GM12878 (cell line): ENCODE measurements around the gene MMRN1. TPM values are rescaled to one million over a fixed set of nuclear protein-coding genes. Genes with fewer than 3 reads are reported as not detected.

Source experiments
- ATAC-seq: fragments of 200-7000 bp; cut with Tn5 transposase; 3 replicates; pipeline ENCODE4 v1.9.1; 2020; ENCODE audit warnings: mild to moderate bottlenecking, moderate library complexity
- BruUV-seq: library from RNA; stranded (reverse); fragments of 400-500 nt; replicated peaks from 2 replicates; lab custom pipeline; 2021; lab: Mats Ljungman, UMichigan
- CTCF ChIA-PET: fragments of 300-600 bp; sonication (Branson Sonifier 250); formaldehyde crosslinking; extraction: SDS; loops from one replicate; lab custom pipeline; 2021; ENCODE audit warnings: inconsistent platforms; lab: Yijun Ruan, JAX
- POLR2A ChIA-PET: fragments of 350-600 bp; formaldehyde crosslinking; extraction: SDS; loops from one replicate; lab custom pipeline; 2021; ENCODE audit warnings: inconsistent platforms; lab: Charles Lee
- RAD21 ChIA-PET: fragments of 300-600 bp; sonication (Branson Sonifier 250); formaldehyde crosslinking; loops from one replicate; lab custom pipeline; 2023; ENCODE audit warnings: antibody characterized with exemption; ENCODE audit not compliant: unreplicated experiment; lab: Charles Lee
- SMC1A ChIA-PET: fragments of 300-600 bp; sonication (Branson Sonifier 250); formaldehyde crosslinking; loops from one replicate; lab custom pipeline; 2023; ENCODE audit not compliant: unreplicated experiment, uncharacterized antibody; lab: Charles Lee
- DNase-seq: peaks from one replicate; pipeline ENCODE4 v3.0.0-alpha.2; 2011; ENCODE audit warnings: low read depth, low spot score
- FAIRE-seq: peaks from 3 replicates; lab custom pipeline; 2011; peaks lifted over from hg19 to GRCh38; lab: Jason Lieb, UNC
- H2AFZ ChIP-seq: 2 replicates; pipeline ENCODE4 v1.6.0; 2011; ENCODE audit warnings: low read depth, low read length, control low read depth; ENCODE audit not compliant: control insufficient read depth
- H3K27ac ChIP-seq: 2 replicates; pipeline ENCODE4 v1.5.1; 2011; ENCODE audit warnings: control low read depth; ENCODE audit not compliant: control insufficient read depth, insufficient read depth
- H3K27me3 ChIP-seq, 2 experiments: replicated peaks in 1 of 2; 2 replicates each; pipeline versions ENCODE4 v1.6.0 to v1.6.1; 2011; ENCODE audit warnings: low read length in 1 of 2; ENCODE audit not compliant: control insufficient read depth in 2 of 2, insufficient read depth in 2 of 2
- H3K36me3 ChIP-seq, 2 experiments: 2 replicates each; pipeline ENCODE4 v1.5.1; 2011; ENCODE audit warnings: low read length in 1 of 2; ENCODE audit not compliant: control insufficient read depth in 2 of 2, insufficient read depth in 2 of 2
- H3K4me1 ChIP-seq: 2 replicates; pipeline ENCODE4 v1.6.1; 2011; ENCODE audit warnings: mild to moderate bottlenecking, low read length, moderate library complexity, mixed read lengths; ENCODE audit not compliant: control insufficient read depth, insufficient read depth
- H3K4me2 ChIP-seq: 2 replicates; pipeline ENCODE4 v1.6.0; 2011; ENCODE audit warnings: control low read depth; ENCODE audit not compliant: control insufficient read depth, insufficient read depth
- H3K4me3 ChIP-seq: fragments of 200-600 bp; sonication (generic); 2 replicates; pipeline ENCODE4 v1.5.1; 2016
- H3K79me2 ChIP-seq: 2 replicates; pipeline ENCODE4 v1.6.0; 2011; ENCODE audit warnings: low read length; ENCODE audit not compliant: control insufficient read depth, insufficient read depth
- H3K9ac ChIP-seq: 2 replicates; pipeline ENCODE4 v1.8.0; 2011; ENCODE audit warnings: low read length, control low read depth, mixed read lengths; ENCODE audit not compliant: control insufficient read depth, insufficient read depth
- H3K9me3 ChIP-seq: replicated peaks from 3 replicates; pipeline ENCODE4 v1.5.1; 2011; ENCODE audit warnings: mild to moderate bottlenecking, low read length; ENCODE audit not compliant: control insufficient read depth, insufficient read depth
- H4K20me1 ChIP-seq: 2 replicates; pipeline ENCODE4 v1.6.0; 2011; ENCODE audit not compliant: control insufficient read depth, insufficient read depth
- IRF4 ChIP-seq: IDR thresholded peaks from 2 replicates; pipeline ENCODE4 v1.6.1; 2011; ENCODE audit warnings: low read depth, low read length
- MYB ChIP-seq: fragments of 150-350 bp; IDR thresholded peaks from 2 replicates; pipeline ENCODE4 v1.6.1; 2014; ENCODE audit warnings: mild to moderate bottlenecking, low read depth, low read length, borderline replicate concordance
- RFX5 ChIP-seq: IDR thresholded peaks from 2 replicates; pipeline ENCODE4 v1.6.1; 2011; ENCODE audit warnings: low read depth, low read length, improper control_type of control experiment
- WGBS: methylation state at CpG from one replicate; pipeline ENCODE4 v1.1.6; 2016; ENCODE audit warnings: low lambda C conversion rate; ENCODE audit not compliant: insufficient replicate concordance, insufficient coverage; ENCODE audit errors: missing lambda C conversion rate; 5-methylcytosine and 5-hydroxymethylcytosine counted together
- in situ Hi-C: fragments of 300-500 bp; cut with MboI; formaldehyde crosslinking; loops from 9 replicates; pipeline ENCODE4 v1.14.3; 2018; ENCODE audit warnings: mixed read lengths
- intact Hi-C: fragments of 100-400 bp; cut with micrococcal nuclease; formaldehyde crosslinking; loops from one replicate; pipeline ENCODE4 v1.14.2; 2022; ENCODE audit not compliant: unreplicated experiment
- polyA plus RNA-seq, 11 experiments: library from polyadenylated mRNA; depleted of rRNA in 4 of 11; unstranded in 6 of 11; stranded (reverse) in 5 of 11; fragments of >200 nt; fragmentation: Nextera tagmentation in 4 of 11; fragmentation: Illumina TruSeq in 1 of 11; extraction: Ambion mirVana in 4 of 11; extraction: Trizol in 1 of 11; gene quantifications; 1 replicate in 1 of 11; 2 replicates in 10 of 11; pipeline versions ENCODE4 v1.2.1 to v1.2.3, GENCODE V29; 2011 to 2016; ENCODE audit warnings: inconsistent platforms in 2 of 11, missing spikeins in 2 of 11, low read depth in 1 of 11
- total RNA-seq, 4 experiments: library from RNA; depleted of rRNA in 3 of 4; stranded (reverse); fragments of >200 nt in 3 of 4; fragmentation: Illumina TruSeq in 1 of 4; extraction: Trizol in 1 of 4; gene quantifications; 2 replicates each; pipeline versions ENCODE4 v1.2.1 to v1.2.3, GENCODE V29; 2013 to 2021
- TF ChIP-seq, protein P1 (sequence below), 3 experiments: IDR thresholded peaks in 2 of 3; conservative IDR thresholded peaks in 1 of 3; 2 replicates each; pipeline ENCODE4 v1.5.1; 2011; ENCODE audit warnings: low read depth in 3 of 3, low read length in 3 of 3, mild to moderate bottlenecking in 3 of 3, control low read depth in 2 of 3, moderate library complexity in 2 of 3, inconsistent platforms in 1 of 3, mixed read lengths in 1 of 3; ENCODE audit not compliant: control insufficient read depth in 2 of 3, insufficient read depth in 1 of 3; ENCODE audit errors: extremely low read depth in 1 of 3
- TF ChIP-seq, protein P2 (sequence below): fragments of 450-650 bp; formaldehyde crosslinking; IDR thresholded peaks from 2 replicates; pipeline ENCODE4 v1.5.0; 2022; ENCODE audit warnings: mild to moderate bottlenecking, missing genetic modification characterization
- TF ChIP-seq, protein P3 (sequence below): fragments of 450-650 bp; formaldehyde crosslinking; IDR thresholded peaks from 2 replicates; pipeline ENCODE4 v1.4.0; 2020; ENCODE audit warnings: mild to moderate bottlenecking, moderate library complexity
- TF ChIP-seq, protein P4 (sequence below): fragments of 450-650 bp; IDR thresholded peaks from 2 replicates; pipeline ENCODE4 v1.6.1; 2017; ENCODE audit warnings: low read depth, mild to moderate bottlenecking, moderate library complexity
- TF ChIP-seq, protein P5 (sequence below): IDR thresholded peaks from 2 replicates; pipeline ENCODE4 v1.6.1; 2011; ENCODE audit warnings: low read depth, mild to moderate bottlenecking, low read length, moderate library complexity, borderline replicate concordance; ENCODE audit errors: extremely low read depth

Gene MMRN1
- total and polyA plus RNA-seq, 10 of the 15 experiments (the other 5 are each of a cell fraction or from before 2014, with no cell fraction given), result 0.50 to 3.9 (median 0.78) TPM

DNA sequence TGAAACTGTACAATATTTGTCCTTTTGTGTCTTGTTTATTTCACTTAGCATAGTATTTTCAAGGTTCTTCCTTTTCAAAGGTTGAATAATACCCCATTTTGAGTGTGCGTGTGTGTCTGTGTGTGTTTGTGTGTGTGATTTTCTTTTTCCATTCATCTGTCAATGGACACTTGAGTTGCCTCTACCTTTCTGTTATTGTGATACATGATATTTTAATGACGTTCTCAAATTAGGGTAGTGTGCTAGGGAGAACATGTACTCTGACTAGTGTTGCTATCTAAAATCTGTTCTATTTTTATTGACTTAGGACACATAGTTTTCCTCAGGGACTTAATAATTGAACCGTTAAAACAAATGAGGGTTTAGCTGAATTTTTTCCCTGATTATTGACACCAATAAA, 9.9 kb downstream of the MMRN1 start:
- no peak overlapping the region for H3K27ac ChIP-seq
- POLR2A ChIA-PET, result interaction anchor here (0.6 kb wide), 1 partner anchor 282 kb away, joined by 3 read pairs; no protein-coding TSS in a partner anchor
- H3K27me3 ChIP-seq, result no peaks in the 10 kb centered on the region
- RAD21 ChIA-PET, result interaction anchor here (1.6 kb wide), 1 partner anchor 10 kb away, joined by 5 read pairs; the partner anchor contains the start of gene MMRN1
- H2AFZ ChIP-seq, result no peak overlapping the region
- FAIRE-seq (no peak), ATAC-seq (no peak), DNase-seq (no peak)
- in situ Hi-C loops, result no loop called here
- no peak overlapping the region for H3K4me2 ChIP-seq
- H3K79me2 ChIP-seq, result no peaks in the 10 kb centered on the region
- no peaks in the 10 kb centered on the region for H3K36me3 ChIP-seq
- intact Hi-C loops, result loop anchor here (5.0 kb wide), 2 partner anchors 307 to 417 kb away; no protein-coding TSS in a partner anchor
- SMC1A ChIA-PET, result interaction anchor here (0.6 to 0.8 kb wide), 2 partner anchors 33 to 36 kb away, joined by 3 read pairs; no protein-coding TSS in a partner anchor
- no peaks in the 10 kb centered on the region for H4K20me1 ChIP-seq
- CTCF ChIA-PET, result interaction anchor here (0.7 to 1.3 kb wide), 2 partner anchors 8 to 247 kb away, joined by 3 read pairs; no protein-coding TSS in a partner anchor
- WGBS, result 18% methylated on average over 3 of the region's 3 CpGs
- no TSS peak for BruUV-seq
- no peaks in the 10 kb centered on the region for H3K4me1 ChIP-seq
- no peak overlapping the region for H3K9ac ChIP-seq
- H3K9me3 ChIP-seq, result no peaks in the 10 kb centered on the region
- no peak overlapping the region for H3K4me3 ChIP-seq
- TF ChIP-seq IRF4 (no peak), RFX5 (no peak), MYB (no peak)
- TF ChIP-seq, protein P1, sequence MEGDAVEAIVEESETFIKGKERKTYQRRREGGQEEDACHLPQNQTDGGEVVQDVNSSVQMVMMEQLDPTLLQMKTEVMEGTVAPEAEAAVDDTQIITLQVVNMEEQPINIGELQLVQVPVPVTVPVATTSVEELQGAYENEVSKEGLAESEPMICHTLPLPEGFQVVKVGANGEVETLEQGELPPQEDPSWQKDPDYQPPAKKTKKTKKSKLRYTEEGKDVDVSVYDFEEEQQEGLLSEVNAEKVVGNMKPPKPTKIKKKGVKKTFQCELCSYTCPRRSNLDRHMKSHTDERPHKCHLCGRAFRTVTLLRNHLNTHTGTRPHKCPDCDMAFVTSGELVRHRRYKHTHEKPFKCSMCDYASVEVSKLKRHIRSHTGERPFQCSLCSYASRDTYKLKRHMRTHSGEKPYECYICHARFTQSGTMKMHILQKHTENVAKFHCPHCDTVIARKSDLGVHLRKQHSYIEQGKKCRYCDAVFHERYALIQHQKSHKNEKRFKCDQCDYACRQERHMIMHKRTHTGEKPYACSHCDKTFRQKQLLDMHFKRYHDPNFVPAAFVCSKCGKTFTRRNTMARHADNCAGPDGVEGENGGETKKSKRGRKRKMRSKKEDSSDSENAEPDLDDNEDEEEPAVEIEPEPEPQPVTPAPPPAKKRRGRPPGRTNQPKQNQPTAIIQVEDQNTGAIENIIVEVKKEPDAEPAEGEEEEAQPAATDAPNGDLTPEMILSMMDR (IDR thresholded peaks at IDR 0.05 in 2 of 3, conservative IDR thresholded peaks at IDR 0.05 in 1 of 3; ENCODE audit: control insufficient read depth in 2 of 3, extremely low read depth in 1 of 3, insufficient read depth in 1 of 3, low read depth in 3 of 3, low read length in 3 of 3), result no peak
- TF ChIP-seq, protein P2, sequence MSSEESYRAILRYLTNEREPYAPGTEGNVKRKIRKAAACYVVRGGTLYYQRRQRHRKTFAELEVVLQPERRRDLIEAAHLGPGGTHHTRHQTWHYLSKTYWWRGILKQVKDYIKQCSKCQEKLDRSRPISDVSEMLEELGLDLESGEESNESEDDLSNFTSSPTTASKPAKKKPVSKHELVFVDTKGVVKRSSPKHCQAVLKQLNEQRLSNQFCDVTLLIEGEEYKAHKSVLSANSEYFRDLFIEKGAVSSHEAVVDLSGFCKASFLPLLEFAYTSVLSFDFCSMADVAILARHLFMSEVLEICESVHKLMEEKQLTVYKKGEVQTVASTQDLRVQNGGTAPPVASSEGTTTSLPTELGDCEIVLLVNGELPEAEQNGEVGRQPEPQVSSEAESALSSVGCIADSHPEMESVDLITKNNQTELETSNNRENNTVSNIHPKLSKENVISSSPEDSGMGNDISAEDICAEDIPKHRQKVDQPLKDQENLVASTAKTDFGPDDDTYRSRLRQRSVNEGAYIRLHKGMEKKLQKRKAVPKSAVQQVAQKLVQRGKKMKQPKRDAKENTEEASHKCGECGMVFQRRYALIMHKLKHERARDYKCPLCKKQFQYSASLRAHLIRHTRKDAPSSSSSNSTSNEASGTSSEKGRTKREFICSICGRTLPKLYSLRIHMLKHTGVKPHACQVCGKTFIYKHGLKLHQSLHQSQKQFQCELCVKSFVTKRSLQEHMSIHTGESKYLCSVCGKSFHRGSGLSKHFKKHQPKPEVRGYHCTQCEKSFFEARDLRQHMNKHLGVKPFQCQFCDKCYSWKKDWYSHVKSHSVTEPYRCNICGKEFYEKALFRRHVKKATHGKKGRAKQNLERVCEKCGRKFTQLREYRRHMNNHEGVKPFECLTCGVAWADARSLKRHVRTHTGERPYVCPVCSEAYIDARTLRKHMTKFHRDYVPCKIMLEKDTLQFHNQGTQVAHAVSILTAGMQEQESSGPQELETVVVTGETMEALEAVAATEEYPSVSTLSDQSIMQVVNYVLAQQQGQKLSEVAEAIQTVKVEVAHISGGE (CRISPR knock-in tag), result no peak
- TF ChIP-seq, protein P3, sequence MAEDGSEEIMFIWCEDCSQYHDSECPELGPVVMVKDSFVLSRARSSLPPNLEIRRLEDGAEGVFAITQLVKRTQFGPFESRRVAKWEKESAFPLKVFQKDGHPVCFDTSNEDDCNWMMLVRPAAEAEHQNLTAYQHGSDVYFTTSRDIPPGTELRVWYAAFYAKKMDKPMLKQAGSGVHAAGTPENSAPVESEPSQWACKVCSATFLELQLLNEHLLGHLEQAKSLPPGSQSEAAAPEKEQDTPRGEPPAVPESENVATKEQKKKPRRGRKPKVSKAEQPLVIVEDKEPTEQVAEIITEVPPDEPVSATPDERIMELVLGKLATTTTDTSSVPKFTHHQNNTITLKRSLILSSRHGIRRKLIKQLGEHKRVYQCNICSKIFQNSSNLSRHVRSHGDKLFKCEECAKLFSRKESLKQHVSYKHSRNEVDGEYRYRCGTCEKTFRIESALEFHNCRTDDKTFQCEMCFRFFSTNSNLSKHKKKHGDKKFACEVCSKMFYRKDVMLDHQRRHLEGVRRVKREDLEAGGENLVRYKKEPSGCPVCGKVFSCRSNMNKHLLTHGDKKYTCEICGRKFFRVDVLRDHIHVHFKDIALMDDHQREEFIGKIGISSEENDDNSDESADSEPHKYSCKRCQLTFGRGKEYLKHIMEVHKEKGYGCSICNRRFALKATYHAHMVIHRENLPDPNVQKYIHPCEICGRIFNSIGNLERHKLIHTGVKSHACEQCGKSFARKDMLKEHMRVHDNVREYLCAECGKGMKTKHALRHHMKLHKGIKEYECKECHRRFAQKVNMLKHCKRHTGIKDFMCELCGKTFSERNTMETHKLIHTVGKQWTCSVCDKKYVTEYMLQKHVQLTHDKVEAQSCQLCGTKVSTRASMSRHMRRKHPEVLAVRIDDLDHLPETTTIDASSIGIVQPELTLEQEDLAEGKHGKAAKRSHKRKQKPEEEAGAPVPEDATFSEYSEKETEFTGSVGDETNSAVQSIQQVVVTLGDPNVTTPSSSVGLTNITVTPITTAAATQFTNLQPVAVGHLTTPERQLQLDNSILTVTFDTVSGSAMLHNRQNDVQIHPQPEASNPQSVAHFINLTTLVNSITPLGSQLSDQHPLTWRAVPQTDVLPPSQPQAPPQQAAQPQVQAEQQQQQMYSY (CRISPR knock-in tag), result no peak
- TF ChIP-seq, protein P4, sequence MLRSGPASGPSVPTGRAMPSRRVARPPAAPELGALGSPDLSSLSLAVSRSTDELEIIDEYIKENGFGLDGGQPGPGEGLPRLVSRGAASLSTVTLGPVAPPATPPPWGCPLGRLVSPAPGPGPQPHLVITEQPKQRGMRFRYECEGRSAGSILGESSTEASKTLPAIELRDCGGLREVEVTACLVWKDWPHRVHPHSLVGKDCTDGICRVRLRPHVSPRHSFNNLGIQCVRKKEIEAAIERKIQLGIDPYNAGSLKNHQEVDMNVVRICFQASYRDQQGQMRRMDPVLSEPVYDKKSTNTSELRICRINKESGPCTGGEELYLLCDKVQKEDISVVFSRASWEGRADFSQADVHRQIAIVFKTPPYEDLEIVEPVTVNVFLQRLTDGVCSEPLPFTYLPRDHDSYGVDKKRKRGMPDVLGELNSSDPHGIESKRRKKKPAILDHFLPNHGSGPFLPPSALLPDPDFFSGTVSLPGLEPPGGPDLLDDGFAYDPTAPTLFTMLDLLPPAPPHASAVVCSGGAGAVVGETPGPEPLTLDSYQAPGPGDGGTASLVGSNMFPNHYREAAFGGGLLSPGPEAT, result no peak
- TF ChIP-seq, protein P5, sequence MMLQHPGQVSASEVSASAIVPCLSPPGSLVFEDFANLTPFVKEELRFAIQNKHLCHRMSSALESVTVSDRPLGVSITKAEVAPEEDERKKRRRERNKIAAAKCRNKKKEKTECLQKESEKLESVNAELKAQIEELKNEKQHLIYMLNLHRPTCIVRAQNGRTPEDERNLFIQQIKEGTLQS, result no peak
